K562 (cell line): ENCODE data around the gene CCK. TPM values are rescaled to one million over a fixed set of nuclear protein-coding genes. Genes with fewer than 3 reads are reported as not detected.

Source experiments
- ATAC-seq: fragments of 200-7000 bp; cut with Tn5 transposase; 3 replicates; pipeline ENCODE4 v1.9.1; 2020; ENCODE audit warnings: moderate library complexity
- BruUV-seq: library from RNA; stranded (reverse); fragments of 400-500 nt; replicated peaks from 2 replicates; lab custom pipeline; 2021; lab: Mats Ljungman, UMichigan
- CTCF ChIA-PET: fragments of 300-600 bp; formaldehyde crosslinking; extraction: SDS; loops from one replicate; lab custom pipeline; 2021; ENCODE audit warnings: low intra/inter-chr PET ratio; lab: Yijun Ruan, JAX
- POLR2A ChIA-PET: fragments of 300-600, 350-650 bp; sonication (Branson Sonifier 250); formaldehyde crosslinking; extraction: SDS; loops from one replicate; lab custom pipeline; 2021; ENCODE audit warnings: antibody characterized with exemption, inconsistent platforms; lab: Yijun Ruan, JAX
- DNase-seq, 4 experiments: peaks; one replicate each; pipeline versions ENCODE4 v3.0.0 to v3.0.0-alpha.2; 2011 to 2018; ENCODE audit warnings: low spot score in 3 of 4, mixed read lengths in 3 of 4; ENCODE audit errors: extremely low read depth in 1 of 4
- FAIRE-seq: peaks from 2 replicates; lab custom pipeline; 2011; peaks lifted over from hg19 to GRCh38; lab: Jason Lieb, UNC
- H2AFZ ChIP-seq: 2 replicates; pipeline ENCODE4 v1.6.0; 2011; ENCODE audit warnings: low read depth, low read length, control low read depth, inconsistent platforms
- H3K27ac ChIP-seq: fragments of 200-600 bp; 3 replicates; pipeline ENCODE4 v1.8.0; 2011; ENCODE audit warnings: low read depth, mild to moderate bottlenecking, control low read depth, inconsistent platforms, low read length, moderate library complexity, mixed read lengths; ENCODE audit errors: extremely low read depth
- H3K27me3 ChIP-seq, 2 experiments: fragments of 300-600 bp in 1 of 2; 2 replicates in 1 of 2; 3 replicates in 1 of 2; pipeline versions ENCODE4 v1.6.0 to v1.8.0; 2011; ENCODE audit warnings: inconsistent platforms in 2 of 2, low read length in 2 of 2, mild to moderate bottlenecking in 1 of 2, mixed read lengths in 1 of 2, moderate library complexity in 1 of 2; ENCODE audit not compliant: control insufficient read depth in 2 of 2, insufficient read depth in 2 of 2
- H3K36me3 ChIP-seq: fragments of 300-600 bp; 3 replicates; pipeline ENCODE4 v1.8.0; 2011; ENCODE audit warnings: mild to moderate bottlenecking, low read length, inconsistent platforms; ENCODE audit not compliant: control insufficient read depth, insufficient read depth
- H3K4me1 ChIP-seq, 2 experiments: fragments of 200-600 bp in 1 of 2; replicated peaks in 1 of 2; 2 replicates in 1 of 2; 3 replicates in 1 of 2; pipeline versions ENCODE4 v1.5.1 to v1.8.0; 2011; ENCODE audit warnings: inconsistent platforms in 2 of 2, low read length in 2 of 2, mild to moderate bottlenecking in 1 of 2, mixed read lengths in 1 of 2, moderate library complexity in 1 of 2; ENCODE audit not compliant: control insufficient read depth in 2 of 2, insufficient read depth in 2 of 2
- H3K4me2 ChIP-seq: 2 replicates; pipeline ENCODE4 v1.6.1; 2011; ENCODE audit warnings: low read length, control low read depth, inconsistent platforms, mixed read lengths; ENCODE audit not compliant: insufficient read depth
- H3K4me3 ChIP-seq: fragments of 200-600 bp; sonication (generic), shearing (Covaris generic); 2 replicates; pipeline ENCODE4 v1.5.1; 2016; ENCODE audit warnings: control low read depth, inconsistent platforms
- H3K79me2 ChIP-seq: fragments of 200-600 bp; 3 replicates; pipeline ENCODE4 v1.8.0; 2011; ENCODE audit warnings: low read length, inconsistent platforms; ENCODE audit not compliant: control insufficient read depth, insufficient read depth
- H3K9ac ChIP-seq, 2 experiments: 2 replicates each; pipeline versions ENCODE4 v1.6.0 to v1.6.1; 2011; ENCODE audit warnings: low read depth in 2 of 2, low read length in 2 of 2, control low read depth in 1 of 2, inconsistent platforms in 1 of 2, mild to moderate bottlenecking in 1 of 2, mixed read lengths in 1 of 2; ENCODE audit not compliant: insufficient read depth in 1 of 2
- H3K9me1 ChIP-seq: one replicate; pipeline ENCODE4 v1.6.0; 2011; ENCODE audit warnings: inconsistent platforms, mild to moderate bottlenecking, low read length, moderate library complexity; ENCODE audit not compliant: control insufficient read depth, insufficient read depth
- H3K9me3 ChIP-seq: replicated peaks from 2 replicates; pipeline ENCODE4 v1.5.1; 2011; ENCODE audit warnings: low read depth, low read length, inconsistent platforms; ENCODE audit not compliant: control insufficient read depth, insufficient read depth
- H4K20me1 ChIP-seq: replicated peaks from 2 replicates; pipeline ENCODE4 v1.6.1; 2011; ENCODE audit warnings: low read length, inconsistent platforms, mixed read lengths; ENCODE audit not compliant: control insufficient read depth, insufficient read depth
- BCOR ChIP-seq: fragments of 450-650 bp; IDR thresholded peaks from 2 replicates; pipeline ENCODE4 v1.6.1; 2016
- GATAD2A ChIP-seq: fragments of 450-650 bp; IDR thresholded peaks from 2 replicates; pipeline ENCODE4 v1.6.1; 2017
- GATAD2B ChIP-seq: fragments of 450-650 bp; IDR thresholded peaks from 2 replicates; pipeline ENCODE4 v1.6.1; 2017; ENCODE audit warnings: mild to moderate bottlenecking, borderline replicate concordance
- HDAC2 ChIP-seq: fragments of 450-650 bp; IDR thresholded peaks from 2 replicates; pipeline ENCODE4 v1.6.1; 2016; ENCODE audit warnings: mild to moderate bottlenecking
- KDM1A ChIP-seq, 2 experiments: fragments of 450-650 bp; IDR thresholded peaks; 2 replicates each; pipeline ENCODE4 v1.6.1; 2016; ENCODE audit warnings: mild to moderate bottlenecking in 2 of 2
- MBD1 ChIP-seq: fragments of 250-450 bp; sonication (Bioruptor Pico); IDR thresholded peaks from 2 replicates; pipeline ENCODE4 v1.8.0; 2022; ENCODE audit warnings: inconsistent platforms
- NFYB ChIP-seq: IDR thresholded peaks from 2 replicates; pipeline ENCODE4 v1.6.1; 2011; ENCODE audit warnings: mild to moderate bottlenecking, moderate library complexity; ENCODE audit not compliant: insufficient read length; ENCODE audit errors: extremely low read depth
- NR2C1 ChIP-seq, 2 experiments: fragments of 450-650 bp; IDR thresholded peaks; 2 replicates each; pipeline ENCODE4 v1.6.1; 2017; ENCODE audit warnings: mild to moderate bottlenecking in 2 of 2, antibody characterized with exemption in 1 of 2, inconsistent platforms in 1 of 2, missing compliant biosample characterization in 1 of 2, missing genetic modification characterization in 1 of 2
- TARDBP ChIP-seq: fragments of 450-650 bp; IDR thresholded peaks from 2 replicates; pipeline ENCODE4 v1.6.1; 2016
- THAP12 ChIP-seq: fragments of 250-450 bp; sonication (Bioruptor Pico); IDR thresholded peaks from 2 replicates; pipeline ENCODE4 v1.9.0; 2021; ENCODE audit warnings: mild to moderate bottlenecking, inconsistent platforms
- ZBED1 ChIP-seq: IDR thresholded peaks from 2 replicates; pipeline ENCODE4 v1.6.1; 2014
- ZNF444 ChIP-seq: fragments of 250-450 bp; sonication (Bioruptor Pico); IDR thresholded peaks from 2 replicates; pipeline ENCODE4 v1.4.0; 2020; ENCODE audit warnings: mild to moderate bottlenecking, moderate library complexity
- ZNF589 ChIP-seq: fragments of 200-800 bp; sonication (Bioruptor generic); IDR thresholded peaks from 2 replicates; pipeline ENCODE4 v1.6.1; 2016; ENCODE audit warnings: low read depth, missing genetic modification characterization, missing compliant biosample characterization
- WGBS: fragments of 100-300 bp; shearing (Covaris generic); methylation state at CpG from one replicate; pipeline ENCODE4 v1.1.6; 2016; ENCODE audit warnings: low coverage, mixed read lengths; ENCODE audit not compliant: insufficient coverage; ENCODE audit errors: missing lambda C conversion rate; 5-methylcytosine and 5-hydroxymethylcytosine counted together
- in situ Hi-C: fragments of 300-500 bp; cut with MboI; formaldehyde crosslinking; loops from 4 replicates; pipeline ENCODE4 v1.15.0; 2018; ENCODE audit warnings: inconsistent platforms, mixed read lengths
- intact Hi-C: fragments of 100-400 bp; cut with micrococcal nuclease; formaldehyde crosslinking; loops from 2 replicates; pipeline ENCODE4 v1.14.2; 2022
- polyA plus RNA-seq, 8 experiments: library from polyadenylated mRNA; depleted of rRNA in 4 of 8; stranded (reverse) in 5 of 8; unstranded in 3 of 8; fragments of >200 nt; fragmentation: Nextera tagmentation in 2 of 8; fragmentation: Illumina TruSeq in 1 of 8; extraction: Ambion mirVana in 2 of 8; extraction: Trizol in 1 of 8; gene quantifications; 2 replicates each; pipeline versions ENCODE4 v1.2.1 to v1.2.3, GENCODE V29; 2011 to 2014; ENCODE audit warnings: inconsistent platforms in 1 of 8, missing spikeins in 1 of 8
- total RNA-seq, 7 experiments: library from RNA; depleted of rRNA in 6 of 7; stranded (reverse); fragments of >200 nt in 6 of 7; fragmentation: Illumina TruSeq in 2 of 7; extraction: Trizol in 2 of 7; gene quantifications; 2 replicates each; pipeline versions ENCODE4 v1.2.1 to v1.2.3, GENCODE V29; 2011 to 2021; ENCODE audit warnings: low replicate concordance in 1 of 7
- TF ChIP-seq, protein P1 (sequence below), 3 experiments: IDR thresholded peaks in 2 of 3; conservative IDR thresholded peaks in 1 of 3; 2 replicates each; pipeline ENCODE4 v1.5.1; 2011 to 2012; ENCODE audit warnings: low read length in 3 of 3, mild to moderate bottlenecking in 3 of 3, control low read depth in 2 of 3, improper control_type of control experiment in 1 of 3, inconsistent platforms in 1 of 3, low read depth in 1 of 3, mixed read lengths in 1 of 3, moderate library complexity in 1 of 3; ENCODE audit not compliant: insufficient read depth in 2 of 3

The CCK gene
- total and polyA plus RNA-seq, 9 of the 15 experiments (the other 6 are each of a cell fraction or from before 2014, with no cell fraction given): not detected

DNA sequence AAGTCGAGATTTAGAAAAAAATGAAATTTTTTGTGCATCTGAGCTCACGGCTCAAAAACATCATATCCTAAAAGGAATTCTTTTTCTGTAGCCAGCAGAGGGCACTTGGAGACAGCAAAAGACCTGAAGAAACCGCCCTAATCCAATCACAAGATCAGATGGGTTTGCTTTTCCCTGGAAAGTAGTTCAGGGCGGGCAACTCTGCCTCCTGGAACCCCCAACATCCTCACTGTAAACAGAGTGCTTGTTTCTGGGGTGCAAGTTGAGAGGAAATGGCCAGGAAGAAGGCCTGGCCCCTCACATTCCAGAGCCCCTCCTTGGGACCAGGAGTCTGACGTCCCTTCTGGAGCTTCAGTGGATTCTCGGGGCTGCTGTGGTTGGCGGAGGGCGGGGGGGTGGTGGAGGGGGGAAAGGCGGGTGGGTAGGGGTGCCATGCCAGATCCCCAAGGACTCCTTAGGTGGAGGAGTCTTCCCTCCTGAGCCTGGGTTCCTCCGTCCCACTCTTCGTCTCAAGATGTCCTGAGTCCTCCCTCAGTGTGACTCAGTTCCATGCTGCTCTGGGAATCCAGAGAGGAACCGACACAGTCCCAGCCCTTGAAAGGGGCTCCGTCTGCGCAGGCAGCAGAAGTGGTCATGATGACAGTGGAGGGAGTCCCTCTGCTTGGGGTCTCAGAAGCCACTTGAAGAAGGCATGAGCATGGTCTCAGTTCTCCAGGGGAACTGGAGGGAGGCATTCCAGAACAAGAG is 35.9 kb downstream of the CCK start (continued):
- TF ChIP-seq, protein P1, sequence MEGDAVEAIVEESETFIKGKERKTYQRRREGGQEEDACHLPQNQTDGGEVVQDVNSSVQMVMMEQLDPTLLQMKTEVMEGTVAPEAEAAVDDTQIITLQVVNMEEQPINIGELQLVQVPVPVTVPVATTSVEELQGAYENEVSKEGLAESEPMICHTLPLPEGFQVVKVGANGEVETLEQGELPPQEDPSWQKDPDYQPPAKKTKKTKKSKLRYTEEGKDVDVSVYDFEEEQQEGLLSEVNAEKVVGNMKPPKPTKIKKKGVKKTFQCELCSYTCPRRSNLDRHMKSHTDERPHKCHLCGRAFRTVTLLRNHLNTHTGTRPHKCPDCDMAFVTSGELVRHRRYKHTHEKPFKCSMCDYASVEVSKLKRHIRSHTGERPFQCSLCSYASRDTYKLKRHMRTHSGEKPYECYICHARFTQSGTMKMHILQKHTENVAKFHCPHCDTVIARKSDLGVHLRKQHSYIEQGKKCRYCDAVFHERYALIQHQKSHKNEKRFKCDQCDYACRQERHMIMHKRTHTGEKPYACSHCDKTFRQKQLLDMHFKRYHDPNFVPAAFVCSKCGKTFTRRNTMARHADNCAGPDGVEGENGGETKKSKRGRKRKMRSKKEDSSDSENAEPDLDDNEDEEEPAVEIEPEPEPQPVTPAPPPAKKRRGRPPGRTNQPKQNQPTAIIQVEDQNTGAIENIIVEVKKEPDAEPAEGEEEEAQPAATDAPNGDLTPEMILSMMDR (IDR thresholded peaks at IDR 0.05 in 2 of 3, conservative IDR thresholded peaks at IDR 0.05 in 1 of 3; ENCODE audit: insufficient read depth in 2 of 3, low read depth in 1 of 3, low read length in 3 of 3): peak; percentile 60 to 80 (median 68)

DNA sequence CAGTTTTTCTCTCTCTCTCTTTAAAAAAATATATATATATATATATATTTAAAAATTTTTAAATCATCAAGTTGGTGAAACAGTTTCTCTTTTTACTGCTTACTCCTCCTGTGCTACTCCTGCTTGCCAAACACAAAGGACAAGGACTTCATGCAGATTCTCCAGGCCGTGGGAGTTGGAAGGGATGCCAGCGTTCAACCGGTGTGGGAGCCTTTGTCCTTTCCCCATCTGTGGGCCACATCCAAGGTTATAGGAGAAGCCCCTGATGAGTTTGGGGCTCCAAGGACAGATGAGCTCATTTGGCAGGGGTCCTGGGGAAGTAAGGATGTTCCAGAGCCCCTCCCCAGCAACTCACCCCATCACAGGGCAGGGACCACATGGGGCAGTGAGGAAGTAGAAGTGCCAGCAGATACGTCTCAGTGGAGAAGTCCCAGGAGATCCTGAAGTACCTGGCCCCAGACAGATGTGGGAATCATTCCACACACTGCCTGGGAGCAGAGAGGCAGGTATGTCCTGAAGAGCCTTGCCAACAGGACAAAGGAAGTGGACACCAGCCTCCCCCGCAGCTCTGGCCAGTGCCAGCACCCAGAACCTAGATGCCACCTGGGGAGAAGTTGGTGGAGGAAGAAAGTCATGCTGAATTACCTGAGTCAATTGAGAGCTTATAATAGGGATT is 36.6 kb downstream of the CCK start:
- Histone ChIP-seq H3K36me3 (no peaks in the 10 kb centered on the region), H3K4me2 (no peak overlapping the region), H3K9ac (no peak overlapping the region), H4K20me1 (0 out of 2 replicates have a peak, but pooled peaks cover 4% of the 10 kb centered on the region), H3K9me3 (no peaks in the 10 kb centered on the region), H3K9me1 (no peaks in the 10 kb centered on the region), H3K27me3 (peaks cover 7 to 27% of the 10 kb centered on the region in 2 experiments; a peak in 4 of 5 replicates), H3K4me3 (no peak overlapping the region), H3K4me1 (peaks cover 0 to 4% of the 10 kb centered on the region in 2 experiments; a peak in 2 of 5 replicates), H3K79me2 (no peaks in the 10 kb centered on the region), H3K27ac (no peak overlapping the region), H2AFZ (no peak overlapping the region)
- ATAC-seq (no peak), DNase-seq (no peak), FAIRE-seq (no peak)
- CTCF ChIA-PET: interaction anchor here (0.7 to 3.6 kb wide), 10 partner anchors 211 to 1486 kb away, joined by 3 to 32 read pairs (median 4); no protein-coding TSS in a partner anchor
- no TSS peak for BruUV-seq
- in situ Hi-C loops: loop anchor here (10.0 kb wide), 1 partner anchor 215 kb away; no protein-coding TSS in a partner anchor
- POLR2A ChIA-PET: interaction anchor here (1.0 to 1.4 kb wide), 4 partner anchors 16 to 316 kb away, joined by 3 to 4 read pairs (median 3); no protein-coding TSS in a partner anchor
- intact Hi-C loops: no loop called here
- 4% methylated on average over 5 of the region's 5 CpGs for WGBS
- TF ChIP-seq ZNF444 (CRISPR knock-in tag): no peak
- TF ChIP-seq GATAD2A: no peak
- no peak for TF ChIP-seq HDAC2
- TF ChIP-seq KDM1A (IDR thresholded peaks at IDR 0.05): no peak
- no peak for TF ChIP-seq NR2C1 (IDR thresholded peaks at IDR 0.05)
- no peak for TF ChIP-seq NR2C1 (tag; IDR thresholded peaks at IDR 0.05)
- TF ChIP-seq GATAD2B: no peak
- TF ChIP-seq BCOR: no peak
- no peak for TF ChIP-seq MBD1 (CRISPR knock-in tag)
- TF ChIP-seq ZNF589 (CRISPR knock-in tag): no peak
- no peak for TF ChIP-seq NFYB
- no peak for TF ChIP-seq ZBED1
- TF ChIP-seq THAP12 (CRISPR knock-in tag): no peak
- TF ChIP-seq TARDBP: no peak
